ENCODE measurements around the gene PKP1. TPM values are rescaled to one million over a fixed set of nuclear protein-coding genes. Genes with fewer than 3 reads are reported as not detected.

PKP1 gene
- total and polyA plus RNA-seq, 2 experiments from 2014 or later, result 0.19 to 0.83 TPM

DNA sequence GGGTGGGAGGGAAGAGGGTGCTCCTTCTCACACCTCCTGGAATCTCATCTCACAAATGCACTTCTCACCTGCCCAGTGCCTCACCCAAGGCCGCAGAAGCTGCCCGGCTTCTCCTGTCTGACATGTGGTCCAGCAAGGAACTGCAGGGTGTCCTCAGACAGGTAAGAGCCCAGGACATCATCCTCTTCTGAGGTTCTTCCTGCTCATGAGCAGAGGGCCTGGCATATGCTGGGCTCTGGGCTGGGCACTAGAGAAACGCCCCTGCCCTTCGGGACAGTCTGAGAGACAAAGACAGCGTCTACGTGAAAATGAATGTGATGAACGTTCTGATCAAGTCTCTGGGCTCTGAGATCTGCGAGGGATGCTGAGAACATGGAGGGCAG is 42.4 kb downstream of the PKP1 start (continued):
- no peak for TF ChIP-seq ZNF462 (CRISPR knock-in tag; IDR thresholded peaks at IDR 0.05)

GRCh38 chr1:201326710-201327109 is 43.4 kb downstream of the PKP1 start:
- Mint-ChIP-seq H3K4me3 (no peak overlapping the region), H3K36me3 (ENCODE audit: low read depth) (no peaks in the 10 kb centered on the region; the same call in 2 of the 3 replicates), H3K4me1 (no peaks in the 10 kb centered on the region; the same call in 2 of the 3 replicates), H3K9me3 (no peaks in the 10 kb centered on the region), H3K27me3 (ENCODE audit: insufficient read depth, low read depth, poor library complexity) (peaks cover 11% of the 10 kb centered on the region), H3K27ac (no peak overlapping the region)
- ATAC-seq (no peak), DNase-seq (ENCODE audit: low spot score) (no peak)
- Histone ChIP-seq H4K20me1 (replicated peaks; ENCODE audit: insufficient read depth) (no peaks in the 10 kb centered on the region), H3K4me3 (no peak overlapping the region), H3K27ac (ENCODE audit: low read depth) (no peak overlapping the region), H2AFZ (no peak overlapping the region), H3K9me2 (ENCODE audit: insufficient read depth) (no peaks in the 10 kb centered on the region), H3K36me3 (ENCODE audit: insufficient read depth) (no peaks in the 10 kb centered on the region), H3K79me2 (replicated peaks; ENCODE audit: insufficient read depth) (no peaks in the 10 kb centered on the region), H3K27me3 (ENCODE audit: insufficient read depth) (no peaks in the 10 kb centered on the region), H3F3A (replicated peaks; ENCODE audit: low read depth) (no peaks in the 10 kb centered on the region), H3K4me2 (no peak overlapping the region), H3K4me1 (ENCODE audit: insufficient read depth) (no peaks in the 10 kb centered on the region)
- TF ChIP-seq, protein P1, sequence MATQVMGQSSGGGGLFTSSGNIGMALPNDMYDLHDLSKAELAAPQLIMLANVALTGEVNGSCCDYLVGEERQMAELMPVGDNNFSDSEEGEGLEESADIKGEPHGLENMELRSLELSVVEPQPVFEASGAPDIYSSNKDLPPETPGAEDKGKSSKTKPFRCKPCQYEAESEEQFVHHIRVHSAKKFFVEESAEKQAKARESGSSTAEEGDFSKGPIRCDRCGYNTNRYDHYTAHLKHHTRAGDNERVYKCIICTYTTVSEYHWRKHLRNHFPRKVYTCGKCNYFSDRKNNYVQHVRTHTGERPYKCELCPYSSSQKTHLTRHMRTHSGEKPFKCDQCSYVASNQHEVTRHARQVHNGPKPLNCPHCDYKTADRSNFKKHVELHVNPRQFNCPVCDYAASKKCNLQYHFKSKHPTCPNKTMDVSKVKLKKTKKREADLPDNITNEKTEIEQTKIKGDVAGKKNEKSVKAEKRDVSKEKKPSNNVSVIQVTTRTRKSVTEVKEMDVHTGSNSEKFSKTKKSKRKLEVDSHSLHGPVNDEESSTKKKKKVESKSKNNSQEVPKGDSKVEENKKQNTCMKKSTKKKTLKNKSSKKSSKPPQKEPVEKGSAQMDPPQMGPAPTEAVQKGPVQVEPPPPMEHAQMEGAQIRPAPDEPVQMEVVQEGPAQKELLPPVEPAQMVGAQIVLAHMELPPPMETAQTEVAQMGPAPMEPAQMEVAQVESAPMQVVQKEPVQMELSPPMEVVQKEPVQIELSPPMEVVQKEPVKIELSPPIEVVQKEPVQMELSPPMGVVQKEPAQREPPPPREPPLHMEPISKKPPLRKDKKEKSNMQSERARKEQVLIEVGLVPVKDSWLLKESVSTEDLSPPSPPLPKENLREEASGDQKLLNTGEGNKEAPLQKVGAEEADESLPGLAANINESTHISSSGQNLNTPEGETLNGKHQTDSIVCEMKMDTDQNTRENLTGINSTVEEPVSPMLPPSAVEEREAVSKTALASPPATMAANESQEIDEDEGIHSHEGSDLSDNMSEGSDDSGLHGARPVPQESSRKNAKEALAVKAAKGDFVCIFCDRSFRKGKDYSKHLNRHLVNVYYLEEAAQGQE (IDR thresholded peaks at IDR 0.05; ENCODE audit: unreplicated experiment), result no peak
- TF ChIP-seq EZH2phosphoT487 (IDR thresholded peaks at IDR 0.05; ENCODE audit: unreplicated experiment) (no peak), CREB1 (CRISPR knock-in tag; IDR thresholded peaks at IDR 0.05; ENCODE audit: low read depth) (no peak), STAT1 (IDR thresholded peaks at IDR 0.05; ENCODE audit: unreplicated experiment) (no peak), EZH2 (IDR thresholded peaks at IDR 0.05; ENCODE audit: low read depth, unreplicated experiment) (no peak), ZNF114 (CRISPR knock-in tag; IDR thresholded peaks at IDR 0.05) (no peak), POLR2AphosphoS5 (IDR thresholded peaks at IDR 0.05; ENCODE audit: low read depth) (no peak), JUNB (IDR thresholded peaks at IDR 0.05; ENCODE audit: unreplicated experiment) (no peak), ZNF331 (CRISPR knock-in tag; IDR thresholded peaks at IDR 0.05; ENCODE audit: low read depth) (no peak), NANOG (IDR thresholded peaks at IDR 0.05; ENCODE audit: borderline replicate concordance) (no peak)
- TF ChIP-seq, protein P2, sequence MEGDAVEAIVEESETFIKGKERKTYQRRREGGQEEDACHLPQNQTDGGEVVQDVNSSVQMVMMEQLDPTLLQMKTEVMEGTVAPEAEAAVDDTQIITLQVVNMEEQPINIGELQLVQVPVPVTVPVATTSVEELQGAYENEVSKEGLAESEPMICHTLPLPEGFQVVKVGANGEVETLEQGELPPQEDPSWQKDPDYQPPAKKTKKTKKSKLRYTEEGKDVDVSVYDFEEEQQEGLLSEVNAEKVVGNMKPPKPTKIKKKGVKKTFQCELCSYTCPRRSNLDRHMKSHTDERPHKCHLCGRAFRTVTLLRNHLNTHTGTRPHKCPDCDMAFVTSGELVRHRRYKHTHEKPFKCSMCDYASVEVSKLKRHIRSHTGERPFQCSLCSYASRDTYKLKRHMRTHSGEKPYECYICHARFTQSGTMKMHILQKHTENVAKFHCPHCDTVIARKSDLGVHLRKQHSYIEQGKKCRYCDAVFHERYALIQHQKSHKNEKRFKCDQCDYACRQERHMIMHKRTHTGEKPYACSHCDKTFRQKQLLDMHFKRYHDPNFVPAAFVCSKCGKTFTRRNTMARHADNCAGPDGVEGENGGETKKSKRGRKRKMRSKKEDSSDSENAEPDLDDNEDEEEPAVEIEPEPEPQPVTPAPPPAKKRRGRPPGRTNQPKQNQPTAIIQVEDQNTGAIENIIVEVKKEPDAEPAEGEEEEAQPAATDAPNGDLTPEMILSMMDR (conservative IDR thresholded peaks at IDR 0.05; ENCODE audit: low read depth in 2 of 2), result no peak
